ENCODE measurements around the gene STON2. TPM values are rescaled to one million over a fixed set of nuclear protein-coding genes. Genes with fewer than 3 reads are reported as not detected.

STON2 gene
- total and polyA plus RNA-seq, 2 of the 8 experiments (the other 6 are each of a cell fraction or from before 2014, with no cell fraction given), result 8.9 to 50.0 TPM

DNA sequence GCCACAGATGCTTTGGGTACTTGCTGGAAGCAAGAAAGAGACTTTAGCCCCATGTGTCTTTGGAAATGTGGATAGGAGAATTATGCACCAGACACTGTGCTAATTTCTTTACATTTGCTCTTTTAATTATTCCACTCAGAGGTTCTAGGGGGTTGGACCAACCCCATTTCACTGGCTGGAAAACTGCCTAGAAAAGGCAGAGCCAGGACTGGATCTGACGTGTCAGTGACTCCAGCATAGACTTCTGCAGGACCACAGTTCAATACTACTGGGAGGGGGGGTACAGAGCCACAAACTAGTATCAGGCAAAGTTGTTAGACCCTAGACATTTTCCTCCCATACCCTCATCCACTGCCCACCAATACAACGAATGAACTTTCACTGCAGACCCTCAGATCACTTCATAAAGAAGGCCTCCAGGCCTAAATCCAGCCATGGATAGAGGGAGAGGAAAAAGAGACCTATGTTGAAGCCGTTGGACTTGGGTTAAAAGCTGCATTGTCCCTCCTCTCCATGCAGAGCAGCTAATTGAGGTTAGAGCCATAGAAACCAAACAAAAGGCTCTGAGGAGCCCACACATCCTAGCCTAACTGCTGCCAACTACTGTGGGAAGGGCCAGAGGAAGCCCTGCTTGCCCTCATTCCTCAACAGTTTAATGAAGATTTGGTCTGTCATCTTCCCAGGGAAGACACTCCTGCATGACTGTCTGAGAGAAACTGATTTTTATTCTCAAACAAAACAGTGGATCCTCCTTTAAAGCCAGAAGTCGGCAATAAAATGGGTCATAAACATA lies 68.7 kb downstream of the STON2 start (continued):
- TF ChIP-seq, protein P1, sequence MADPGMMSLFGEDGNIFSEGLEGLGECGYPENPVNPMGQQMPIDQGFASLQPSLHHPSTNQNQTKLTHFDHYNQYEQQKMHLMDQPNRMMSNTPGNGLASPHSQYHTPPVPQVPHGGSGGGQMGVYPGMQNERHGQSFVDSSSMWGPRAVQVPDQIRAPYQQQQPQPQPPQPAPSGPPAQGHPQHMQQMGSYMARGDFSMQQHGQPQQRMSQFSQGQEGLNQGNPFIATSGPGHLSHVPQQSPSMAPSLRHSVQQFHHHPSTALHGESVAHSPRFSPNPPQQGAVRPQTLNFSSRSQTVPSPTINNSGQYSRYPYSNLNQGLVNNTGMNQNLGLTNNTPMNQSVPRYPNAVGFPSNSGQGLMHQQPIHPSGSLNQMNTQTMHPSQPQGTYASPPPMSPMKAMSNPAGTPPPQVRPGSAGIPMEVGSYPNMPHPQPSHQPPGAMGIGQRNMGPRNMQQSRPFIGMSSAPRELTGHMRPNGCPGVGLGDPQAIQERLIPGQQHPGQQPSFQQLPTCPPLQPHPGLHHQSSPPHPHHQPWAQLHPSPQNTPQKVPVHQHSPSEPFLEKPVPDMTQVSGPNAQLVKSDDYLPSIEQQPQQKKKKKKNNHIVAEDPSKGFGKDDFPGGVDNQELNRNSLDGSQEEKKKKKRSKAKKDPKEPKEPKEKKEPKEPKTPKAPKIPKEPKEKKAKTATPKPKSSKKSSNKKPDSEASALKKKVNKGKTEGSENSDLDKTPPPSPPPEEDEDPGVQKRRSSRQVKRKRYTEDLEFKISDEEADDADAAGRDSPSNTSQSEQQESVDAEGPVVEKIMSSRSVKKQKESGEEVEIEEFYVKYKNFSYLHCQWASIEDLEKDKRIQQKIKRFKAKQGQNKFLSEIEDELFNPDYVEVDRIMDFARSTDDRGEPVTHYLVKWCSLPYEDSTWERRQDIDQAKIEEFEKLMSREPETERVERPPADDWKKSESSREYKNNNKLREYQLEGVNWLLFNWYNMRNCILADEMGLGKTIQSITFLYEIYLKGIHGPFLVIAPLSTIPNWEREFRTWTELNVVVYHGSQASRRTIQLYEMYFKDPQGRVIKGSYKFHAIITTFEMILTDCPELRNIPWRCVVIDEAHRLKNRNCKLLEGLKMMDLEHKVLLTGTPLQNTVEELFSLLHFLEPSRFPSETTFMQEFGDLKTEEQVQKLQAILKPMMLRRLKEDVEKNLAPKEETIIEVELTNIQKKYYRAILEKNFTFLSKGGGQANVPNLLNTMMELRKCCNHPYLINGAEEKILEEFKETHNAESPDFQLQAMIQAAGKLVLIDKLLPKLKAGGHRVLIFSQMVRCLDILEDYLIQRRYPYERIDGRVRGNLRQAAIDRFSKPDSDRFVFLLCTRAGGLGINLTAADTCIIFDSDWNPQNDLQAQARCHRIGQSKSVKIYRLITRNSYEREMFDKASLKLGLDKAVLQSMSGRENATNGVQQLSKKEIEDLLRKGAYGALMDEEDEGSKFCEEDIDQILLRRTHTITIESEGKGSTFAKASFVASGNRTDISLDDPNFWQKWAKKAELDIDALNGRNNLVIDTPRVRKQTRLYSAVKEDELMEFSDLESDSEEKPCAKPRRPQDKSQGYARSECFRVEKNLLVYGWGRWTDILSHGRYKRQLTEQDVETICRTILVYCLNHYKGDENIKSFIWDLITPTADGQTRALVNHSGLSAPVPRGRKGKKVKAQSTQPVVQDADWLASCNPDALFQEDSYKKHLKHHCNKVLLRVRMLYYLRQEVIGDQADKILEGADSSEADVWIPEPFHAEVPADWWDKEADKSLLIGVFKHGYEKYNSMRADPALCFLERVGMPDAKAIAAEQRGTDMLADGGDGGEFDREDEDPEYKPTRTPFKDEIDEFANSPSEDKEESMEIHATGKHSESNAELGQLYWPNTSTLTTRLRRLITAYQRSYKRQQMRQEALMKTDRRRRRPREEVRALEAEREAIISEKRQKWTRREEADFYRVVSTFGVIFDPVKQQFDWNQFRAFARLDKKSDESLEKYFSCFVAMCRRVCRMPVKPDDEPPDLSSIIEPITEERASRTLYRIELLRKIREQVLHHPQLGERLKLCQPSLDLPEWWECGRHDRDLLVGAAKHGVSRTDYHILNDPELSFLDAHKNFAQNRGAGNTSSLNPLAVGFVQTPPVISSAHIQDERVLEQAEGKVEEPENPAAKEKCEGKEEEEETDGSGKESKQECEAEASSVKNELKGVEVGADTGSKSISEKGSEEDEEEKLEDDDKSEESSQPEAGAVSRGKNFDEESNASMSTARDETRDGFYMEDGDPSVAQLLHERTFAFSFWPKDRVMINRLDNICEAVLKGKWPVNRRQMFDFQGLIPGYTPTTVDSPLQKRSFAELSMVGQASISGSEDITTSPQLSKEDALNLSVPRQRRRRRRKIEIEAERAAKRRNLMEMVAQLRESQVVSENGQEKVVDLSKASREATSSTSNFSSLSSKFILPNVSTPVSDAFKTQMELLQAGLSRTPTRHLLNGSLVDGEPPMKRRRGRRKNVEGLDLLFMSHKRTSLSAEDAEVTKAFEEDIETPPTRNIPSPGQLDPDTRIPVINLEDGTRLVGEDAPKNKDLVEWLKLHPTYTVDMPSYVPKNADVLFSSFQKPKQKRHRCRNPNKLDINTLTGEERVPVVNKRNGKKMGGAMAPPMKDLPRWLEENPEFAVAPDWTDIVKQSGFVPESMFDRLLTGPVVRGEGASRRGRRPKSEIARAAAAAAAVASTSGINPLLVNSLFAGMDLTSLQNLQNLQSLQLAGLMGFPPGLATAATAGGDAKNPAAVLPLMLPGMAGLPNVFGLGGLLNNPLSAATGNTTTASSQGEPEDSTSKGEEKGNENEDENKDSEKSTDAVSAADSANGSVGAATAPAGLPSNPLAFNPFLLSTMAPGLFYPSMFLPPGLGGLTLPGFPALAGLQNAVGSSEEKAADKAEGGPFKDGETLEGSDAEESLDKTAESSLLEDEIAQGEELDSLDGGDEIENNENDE (IDR thresholded peaks at IDR 0.05; ENCODE audit: insufficient replicate concordance, low read length), result no peak
- TF ChIP-seq, protein P2, sequence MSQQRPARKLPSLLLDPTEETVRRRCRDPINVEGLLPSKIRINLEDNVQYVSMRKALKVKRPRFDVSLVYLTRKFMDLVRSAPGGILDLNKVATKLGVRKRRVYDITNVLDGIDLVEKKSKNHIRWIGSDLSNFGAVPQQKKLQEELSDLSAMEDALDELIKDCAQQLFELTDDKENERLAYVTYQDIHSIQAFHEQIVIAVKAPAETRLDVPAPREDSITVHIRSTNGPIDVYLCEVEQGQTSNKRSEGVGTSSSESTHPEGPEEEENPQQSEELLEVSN (IDR thresholded peaks at IDR 0.05), result no peak
- TF ChIP-seq TAF7 (optimal IDR thresholded peaks at IDR 0.05; ENCODE audit: borderline replicate concordance, low read depth, low read length) (no peak), GABPA (IDR thresholded peaks at IDR 0.05; ENCODE audit: borderline replicate concordance, insufficient read depth, low read length) (no peak), EGR1 (IDR thresholded peaks at IDR 0.05; ENCODE audit: borderline replicate concordance, low read depth, low read length) (no peak), RFX5 (IDR thresholded peaks at IDR 0.05; ENCODE audit: borderline replicate concordance, low read depth, low read length) (no peak), SIX5 (IDR thresholded peaks at IDR 0.05; ENCODE audit: low read depth, low read length) (no peak), KDM5A (IDR thresholded peaks at IDR 0.05; ENCODE audit: low read length) (no peak), CTBP2 (IDR thresholded peaks at IDR 0.05; ENCODE audit: borderline replicate concordance, insufficient read depth, insufficient read length, low read length) (no peak)

Data from H1 (cell line).